Activated CD4-positive, alpha-beta T cell treated with anti-CD3 and anti-CD28 coated beads, Interleukin-2, amount 50 U/mL, for 24 hours (primary cell): Measurements from ENCODE around the gene CTSZ.
"Not testable (repeated sequence)": the region's sequence is repeated elsewhere in the genome, so short reads cannot be mapped to it uniquely, and the experiment has no call there.

Source experiments
- DNase-seq, 2 donors: peaks; one replicate each; pipeline ENCODE4 v3.0.0-alpha.2; 2020; ENCODE audit warnings: low read depth in 1 of 2, low spot score in 1 of 2

CTSZ gene

GRCh38 chr20:58950603-58951002 lies 56.5 kb downstream of the CTSZ start:
- no peak for DNase-seq

GRCh38 chr20:58947797-58948388 lies 59.2 kb downstream of the CTSZ start:
- not testable (repeated sequence) for DNase-seq

GRCh38 chr20:58945965-58946631 lies 61.0 kb downstream of the CTSZ start:
- no peak for DNase-seq
